SK-N-MC (cell line): ENCODE measurements around the gene CREB5.
"Not testable (repeated sequence)": the region's sequence is repeated elsewhere in the genome, so short reads cannot be mapped to it uniquely, and the experiment has no call there.

Experiments
- EZH2 ChIP-seq: fragments of 200-600 bp; sonication (generic); IDR thresholded peaks from one replicate; pipeline ENCODE4 v1.6.1; 2017; ENCODE audit warnings: antibody characterized with exemption
- POLR2AphosphoS5 ChIP-seq: IDR thresholded peaks from 2 replicates; pipeline ENCODE4 v1.6.1; 2012; ENCODE audit warnings: mild to moderate bottlenecking, low read depth, low read length, borderline replicate concordance

DNA sequence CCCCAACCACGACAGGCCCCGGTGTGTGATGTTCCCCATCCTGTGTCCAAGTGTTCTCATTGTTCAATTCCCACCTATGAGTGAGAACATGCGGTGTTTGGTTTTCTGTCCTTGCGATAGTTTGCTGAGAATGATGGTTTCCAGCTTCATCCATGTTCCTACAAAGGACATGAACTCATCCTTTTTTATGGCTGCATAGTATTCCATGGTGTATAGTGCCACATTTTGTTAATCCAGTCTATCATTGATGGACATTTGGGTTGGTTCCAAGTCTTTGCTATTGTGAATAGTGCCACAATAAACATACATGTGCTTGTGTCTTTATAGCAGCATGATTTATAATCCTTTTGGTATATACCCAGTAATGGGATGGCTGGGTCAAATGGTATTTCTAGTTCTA lies 10.8 kb upstream of the CREB5 start:
- TF ChIP-seq EZH2, POLR2AphosphoS5: not testable (repeated sequence)
